ENCODE data around the gene CYTIP. TPM values are rescaled to one million over a fixed set of nuclear protein-coding genes. Genes with fewer than 3 reads are reported as not detected.

Gene CYTIP
- total RNA-seq, 1 experiment from 2014 or later, result 1.2 TPM

DNA sequence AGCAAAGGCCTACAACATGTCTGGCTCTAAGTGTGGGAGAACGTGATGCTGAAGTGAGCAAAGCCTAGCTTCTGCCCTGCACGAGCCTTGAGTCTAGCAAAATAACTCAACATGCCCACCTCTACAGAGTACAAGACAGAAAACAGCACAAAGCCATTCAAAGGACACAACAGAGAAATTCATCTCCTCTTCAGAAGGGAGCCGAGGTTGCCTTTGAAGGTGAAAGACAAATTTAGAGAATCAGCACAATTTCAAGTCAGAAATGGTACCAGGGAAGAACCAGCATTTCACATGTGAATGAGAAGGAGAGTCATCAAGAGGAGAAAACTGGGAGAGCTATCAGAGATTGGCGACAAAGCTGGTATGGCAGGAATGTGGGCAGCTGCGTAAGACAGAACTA, 21.7 kb upstream of the CYTIP start:
- CTCF ChIA-PET, result interaction anchor here (1.0 kb wide), 1 partner anchor 130 kb away, joined by 5 read pairs; no protein-coding TSS in a partner anchor
- H3K4me3 Mint-ChIP-seq, result no peak overlapping the region
- H3K4me1 Mint-ChIP-seq, result peaks cover 9% of the 10 kb centered on the region
- no peak for DNase-seq (ENCODE audit: low spot score)
- H3K9me3 Mint-ChIP-seq, result no peaks in the 10 kb centered on the region
- H3K27me3 Mint-ChIP-seq (ENCODE audit: low read depth), result peaks cover 4% of the 10 kb centered on the region
- POLR2A ChIA-PET, result interaction anchor here (0.5 kb wide), 1 partner anchor 58 kb away, joined by 4 read pairs; no protein-coding TSS in a partner anchor
- no peak for ATAC-seq
- H3K36me3 Mint-ChIP-seq, result no peaks in the 10 kb centered on the region
- TF ChIP-seq TP53 (CRISPR knock-in tag; IDR thresholded peaks at IDR 0.05), result no peak
- TF ChIP-seq, protein P1, sequence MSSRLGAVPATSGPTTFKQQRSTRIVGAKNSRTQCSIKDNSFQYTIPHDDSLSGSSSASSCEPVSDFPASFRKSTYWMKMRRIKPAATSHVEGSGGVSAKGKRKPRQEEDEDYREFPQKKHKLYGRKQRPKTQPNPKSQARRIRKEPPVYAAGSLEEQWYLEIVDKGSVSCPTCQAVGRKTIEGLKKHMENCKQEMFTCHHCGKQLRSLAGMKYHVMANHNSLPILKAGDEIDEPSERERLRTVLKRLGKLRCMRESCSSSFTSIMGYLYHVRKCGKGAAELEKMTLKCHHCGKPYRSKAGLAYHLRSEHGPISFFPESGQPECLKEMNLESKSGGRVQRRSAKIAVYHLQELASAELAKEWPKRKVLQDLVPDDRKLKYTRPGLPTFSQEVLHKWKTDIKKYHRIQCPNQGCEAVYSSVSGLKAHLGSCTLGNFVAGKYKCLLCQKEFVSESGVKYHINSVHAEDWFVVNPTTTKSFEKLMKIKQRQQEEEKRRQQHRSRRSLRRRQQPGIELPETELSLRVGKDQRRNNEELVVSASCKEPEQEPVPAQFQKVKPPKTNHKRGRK (CRISPR knock-in tag; IDR thresholded peaks at IDR 0.05; ENCODE audit: borderline replicate concordance), result no peak
- TF ChIP-seq, protein P2, sequence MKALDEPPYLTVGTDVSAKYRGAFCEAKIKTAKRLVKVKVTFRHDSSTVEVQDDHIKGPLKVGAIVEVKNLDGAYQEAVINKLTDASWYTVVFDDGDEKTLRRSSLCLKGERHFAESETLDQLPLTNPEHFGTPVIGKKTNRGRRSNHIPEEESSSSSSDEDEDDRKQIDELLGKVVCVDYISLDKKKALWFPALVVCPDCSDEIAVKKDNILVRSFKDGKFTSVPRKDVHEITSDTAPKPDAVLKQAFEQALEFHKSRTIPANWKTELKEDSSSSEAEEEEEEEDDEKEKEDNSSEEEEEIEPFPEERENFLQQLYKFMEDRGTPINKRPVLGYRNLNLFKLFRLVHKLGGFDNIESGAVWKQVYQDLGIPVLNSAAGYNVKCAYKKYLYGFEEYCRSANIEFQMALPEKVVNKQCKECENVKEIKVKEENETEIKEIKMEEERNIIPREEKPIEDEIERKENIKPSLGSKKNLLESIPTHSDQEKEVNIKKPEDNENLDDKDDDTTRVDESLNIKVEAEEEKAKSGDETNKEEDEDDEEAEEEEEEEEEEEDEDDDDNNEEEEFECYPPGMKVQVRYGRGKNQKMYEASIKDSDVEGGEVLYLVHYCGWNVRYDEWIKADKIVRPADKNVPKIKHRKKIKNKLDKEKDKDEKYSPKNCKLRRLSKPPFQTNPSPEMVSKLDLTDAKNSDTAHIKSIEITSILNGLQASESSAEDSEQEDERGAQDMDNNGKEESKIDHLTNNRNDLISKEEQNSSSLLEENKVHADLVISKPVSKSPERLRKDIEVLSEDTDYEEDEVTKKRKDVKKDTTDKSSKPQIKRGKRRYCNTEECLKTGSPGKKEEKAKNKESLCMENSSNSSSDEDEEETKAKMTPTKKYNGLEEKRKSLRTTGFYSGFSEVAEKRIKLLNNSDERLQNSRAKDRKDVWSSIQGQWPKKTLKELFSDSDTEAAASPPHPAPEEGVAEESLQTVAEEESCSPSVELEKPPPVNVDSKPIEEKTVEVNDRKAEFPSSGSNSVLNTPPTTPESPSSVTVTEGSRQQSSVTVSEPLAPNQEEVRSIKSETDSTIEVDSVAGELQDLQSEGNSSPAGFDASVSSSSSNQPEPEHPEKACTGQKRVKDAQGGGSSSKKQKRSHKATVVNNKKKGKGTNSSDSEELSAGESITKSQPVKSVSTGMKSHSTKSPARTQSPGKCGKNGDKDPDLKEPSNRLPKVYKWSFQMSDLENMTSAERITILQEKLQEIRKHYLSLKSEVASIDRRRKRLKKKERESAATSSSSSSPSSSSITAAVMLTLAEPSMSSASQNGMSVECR (CRISPR knock-in tag; IDR thresholded peaks at IDR 0.05; ENCODE audit: borderline replicate concordance), result no peak
- TF ChIP-seq, protein P3, sequence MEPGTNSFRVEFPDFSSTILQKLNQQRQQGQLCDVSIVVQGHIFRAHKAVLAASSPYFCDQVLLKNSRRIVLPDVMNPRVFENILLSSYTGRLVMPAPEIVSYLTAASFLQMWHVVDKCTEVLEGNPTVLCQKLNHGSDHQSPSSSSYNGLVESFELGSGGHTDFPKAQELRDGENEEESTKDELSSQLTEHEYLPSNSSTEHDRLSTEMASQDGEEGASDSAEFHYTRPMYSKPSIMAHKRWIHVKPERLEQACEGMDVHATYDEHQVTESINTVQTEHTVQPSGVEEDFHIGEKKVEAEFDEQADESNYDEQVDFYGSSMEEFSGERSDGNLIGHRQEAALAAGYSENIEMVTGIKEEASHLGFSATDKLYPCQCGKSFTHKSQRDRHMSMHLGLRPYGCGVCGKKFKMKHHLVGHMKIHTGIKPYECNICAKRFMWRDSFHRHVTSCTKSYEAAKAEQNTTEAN (CRISPR knock-in tag; IDR thresholded peaks at IDR 0.05), result no peak
- TF ChIP-seq ZNF317 (CRISPR knock-in tag; IDR thresholded peaks at IDR 0.05; ENCODE audit: borderline replicate concordance, low read depth), result no peak
- TF ChIP-seq ELF4 (CRISPR knock-in tag; IDR thresholded peaks at IDR 0.05; ENCODE audit: low read depth), result no peak
- TF ChIP-seq, protein P4, sequence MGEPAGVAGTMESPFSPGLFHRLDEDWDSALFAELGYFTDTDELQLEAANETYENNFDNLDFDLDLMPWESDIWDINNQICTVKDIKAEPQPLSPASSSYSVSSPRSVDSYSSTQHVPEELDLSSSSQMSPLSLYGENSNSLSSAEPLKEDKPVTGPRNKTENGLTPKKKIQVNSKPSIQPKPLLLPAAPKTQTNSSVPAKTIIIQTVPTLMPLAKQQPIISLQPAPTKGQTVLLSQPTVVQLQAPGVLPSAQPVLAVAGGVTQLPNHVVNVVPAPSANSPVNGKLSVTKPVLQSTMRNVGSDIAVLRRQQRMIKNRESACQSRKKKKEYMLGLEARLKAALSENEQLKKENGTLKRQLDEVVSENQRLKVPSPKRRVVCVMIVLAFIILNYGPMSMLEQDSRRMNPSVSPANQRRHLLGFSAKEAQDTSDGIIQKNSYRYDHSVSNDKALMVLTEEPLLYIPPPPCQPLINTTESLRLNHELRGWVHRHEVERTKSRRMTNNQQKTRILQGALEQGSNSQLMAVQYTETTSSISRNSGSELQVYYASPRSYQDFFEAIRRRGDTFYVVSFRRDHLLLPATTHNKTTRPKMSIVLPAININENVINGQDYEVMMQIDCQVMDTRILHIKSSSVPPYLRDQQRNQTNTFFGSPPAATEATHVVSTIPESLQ (CRISPR knock-in tag; IDR thresholded peaks at IDR 0.05), result no peak
- TF ChIP-seq, protein P5, sequence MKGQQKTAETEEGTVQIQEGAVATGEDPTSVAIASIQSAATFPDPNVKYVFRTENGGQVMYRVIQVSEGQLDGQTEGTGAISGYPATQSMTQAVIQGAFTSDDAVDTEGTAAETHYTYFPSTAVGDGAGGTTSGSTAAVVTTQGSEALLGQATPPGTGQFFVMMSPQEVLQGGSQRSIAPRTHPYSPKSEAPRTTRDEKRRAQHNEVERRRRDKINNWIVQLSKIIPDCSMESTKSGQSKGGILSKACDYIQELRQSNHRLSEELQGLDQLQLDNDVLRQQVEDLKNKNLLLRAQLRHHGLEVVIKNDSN (CRISPR knock-in tag; IDR thresholded peaks at IDR 0.05), result no peak
- TF ChIP-seq NR1H2 (CRISPR knock-in tag; IDR thresholded peaks at IDR 0.05), result no peak
- no peak for TF ChIP-seq ZNF121 (CRISPR knock-in tag; IDR thresholded peaks at IDR 0.05)
- TF ChIP-seq ETV6 (CRISPR knock-in tag; IDR thresholded peaks at IDR 0.05), result no peak
- no peak for TF ChIP-seq FOXK1 (CRISPR knock-in tag; IDR thresholded peaks at IDR 0.05)
- TF ChIP-seq SMAD4 (CRISPR knock-in tag; IDR thresholded peaks at IDR 0.05), result no peak
- TF ChIP-seq ZNF416 (CRISPR knock-in tag; IDR thresholded peaks at IDR 0.05), result no peak
- TF ChIP-seq, protein P6, sequence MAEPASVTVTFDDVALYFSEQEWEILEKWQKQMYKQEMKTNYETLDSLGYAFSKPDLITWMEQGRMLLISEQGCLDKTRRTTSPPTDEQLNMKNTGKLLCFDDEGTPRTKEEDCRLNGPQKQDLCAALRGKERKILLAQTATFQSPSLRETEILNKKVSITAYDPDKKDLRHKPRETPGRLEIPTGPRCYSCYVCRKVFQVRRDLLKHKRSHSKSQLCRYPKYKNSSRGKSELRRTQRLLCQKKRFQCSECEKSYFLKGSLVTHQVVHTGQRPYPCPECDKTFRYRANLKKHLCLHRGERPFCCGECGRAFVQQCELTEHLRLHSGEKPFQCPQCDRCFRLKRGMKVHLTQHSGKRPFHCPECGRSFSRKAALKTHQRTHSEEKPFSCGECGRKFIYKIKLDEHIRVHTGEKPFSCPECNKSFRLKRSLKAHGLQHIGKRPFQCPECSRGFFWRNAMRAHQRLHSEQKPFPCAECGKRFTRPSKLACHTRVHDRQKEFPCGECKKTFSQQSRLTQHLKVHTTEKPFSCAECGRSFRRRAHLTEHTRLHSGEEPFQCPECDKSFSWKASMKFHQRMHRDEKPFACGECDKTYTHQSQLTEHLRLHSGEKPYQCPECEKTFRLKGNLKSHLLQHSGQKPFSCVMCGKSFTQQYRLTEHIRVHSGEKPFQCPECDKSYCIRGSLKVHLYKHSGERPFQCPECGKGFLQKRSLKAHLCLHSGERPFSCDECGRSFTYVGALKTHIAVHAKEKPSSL (CRISPR knock-in tag; conservative IDR thresholded peaks at IDR 0.05), result no peak
- TF ChIP-seq, protein P7, sequence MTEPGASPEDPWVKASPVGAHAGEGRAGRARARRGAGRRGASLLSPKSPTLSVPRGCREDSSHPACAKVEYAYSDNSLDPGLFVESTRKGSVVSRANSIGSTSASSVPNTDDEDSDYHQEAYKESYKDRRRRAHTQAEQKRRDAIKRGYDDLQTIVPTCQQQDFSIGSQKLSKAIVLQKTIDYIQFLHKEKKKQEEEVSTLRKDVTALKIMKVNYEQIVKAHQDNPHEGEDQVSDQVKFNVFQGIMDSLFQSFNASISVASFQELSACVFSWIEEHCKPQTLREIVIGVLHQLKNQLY (CRISPR knock-in tag; IDR thresholded peaks at IDR 0.05), result no peak
- TF ChIP-seq KAT7 (CRISPR knock-in tag; IDR thresholded peaks at IDR 0.05; ENCODE audit: borderline replicate concordance), result no peak
- TF ChIP-seq, protein P8, sequence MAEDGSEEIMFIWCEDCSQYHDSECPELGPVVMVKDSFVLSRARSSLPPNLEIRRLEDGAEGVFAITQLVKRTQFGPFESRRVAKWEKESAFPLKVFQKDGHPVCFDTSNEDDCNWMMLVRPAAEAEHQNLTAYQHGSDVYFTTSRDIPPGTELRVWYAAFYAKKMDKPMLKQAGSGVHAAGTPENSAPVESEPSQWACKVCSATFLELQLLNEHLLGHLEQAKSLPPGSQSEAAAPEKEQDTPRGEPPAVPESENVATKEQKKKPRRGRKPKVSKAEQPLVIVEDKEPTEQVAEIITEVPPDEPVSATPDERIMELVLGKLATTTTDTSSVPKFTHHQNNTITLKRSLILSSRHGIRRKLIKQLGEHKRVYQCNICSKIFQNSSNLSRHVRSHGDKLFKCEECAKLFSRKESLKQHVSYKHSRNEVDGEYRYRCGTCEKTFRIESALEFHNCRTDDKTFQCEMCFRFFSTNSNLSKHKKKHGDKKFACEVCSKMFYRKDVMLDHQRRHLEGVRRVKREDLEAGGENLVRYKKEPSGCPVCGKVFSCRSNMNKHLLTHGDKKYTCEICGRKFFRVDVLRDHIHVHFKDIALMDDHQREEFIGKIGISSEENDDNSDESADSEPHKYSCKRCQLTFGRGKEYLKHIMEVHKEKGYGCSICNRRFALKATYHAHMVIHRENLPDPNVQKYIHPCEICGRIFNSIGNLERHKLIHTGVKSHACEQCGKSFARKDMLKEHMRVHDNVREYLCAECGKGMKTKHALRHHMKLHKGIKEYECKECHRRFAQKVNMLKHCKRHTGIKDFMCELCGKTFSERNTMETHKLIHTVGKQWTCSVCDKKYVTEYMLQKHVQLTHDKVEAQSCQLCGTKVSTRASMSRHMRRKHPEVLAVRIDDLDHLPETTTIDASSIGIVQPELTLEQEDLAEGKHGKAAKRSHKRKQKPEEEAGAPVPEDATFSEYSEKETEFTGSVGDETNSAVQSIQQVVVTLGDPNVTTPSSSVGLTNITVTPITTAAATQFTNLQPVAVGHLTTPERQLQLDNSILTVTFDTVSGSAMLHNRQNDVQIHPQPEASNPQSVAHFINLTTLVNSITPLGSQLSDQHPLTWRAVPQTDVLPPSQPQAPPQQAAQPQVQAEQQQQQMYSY (CRISPR knock-in tag; IDR thresholded peaks at IDR 0.05), result no peak
- no peak for TF ChIP-seq NR3C1 (CRISPR knock-in tag; conservative IDR thresholded peaks at IDR 0.05; ENCODE audit: low read depth)
- no peak overlapping the region for H3K27ac Mint-ChIP-seq
